Upper lobe of left lung (tissue), 6 donors: ENCODE results near the gene WBP1. TPM values are rescaled to one million over a fixed set of nuclear protein-coding genes. Genes with fewer than 3 reads are reported as not detected.

ENCODE experiments used
- ATAC-seq, 2 donors: fragments of 200-7000 bp; cut with Tn5 transposase; one replicate each; pipeline ENCODE4 v1.9.1; 2022; ENCODE audit warnings: mild to moderate bottlenecking in 2 of 2, moderate library complexity in 2 of 2; ENCODE audit not compliant: low FRiP score in 2 of 2
- DNase-seq, 2 donors: peaks; one replicate each; pipeline ENCODE4 v3.0.0-alpha.2; 2019 to 2020
- H3K27ac ChIP-seq, 4 donors: fragments of 200-600 bp; sonication (generic); one replicate each; pipeline ENCODE4 v1.5.1; 2016 to 2019
- H3K27me3 ChIP-seq, 4 donors: fragments of 200-600 bp; sonication (generic); one replicate each; pipeline ENCODE4 v1.5.1; 2017 to 2019
- H3K36me3 ChIP-seq, 4 donors: fragments of 200-600 bp; sonication (generic); one replicate each; pipeline ENCODE4 v1.5.1; 2016 to 2019
- H3K4me1 ChIP-seq, 4 donors: fragments of 200-600 bp; sonication (generic); one replicate each; pipeline ENCODE4 v1.5.1; 2018 to 2019
- H3K4me3 ChIP-seq, 4 donors: fragments of 200-600 bp; sonication (generic); one replicate each; pipeline ENCODE4 v1.5.1; 2017 to 2019; ENCODE audit warnings: mild to moderate bottlenecking in 2 of 4, moderate library complexity in 1 of 4
- H3K9me3 ChIP-seq, 4 donors: fragments of 200-600 bp; sonication (generic); one replicate each; pipeline ENCODE4 v1.5.1; 2018 to 2019
- EP300 ChIP-seq, 4 donors: sonication (generic); formaldehyde crosslinking; IDR thresholded peaks; one replicate each; pipeline ENCODE4 v1.5.1; 2017; ENCODE audit warnings: antibody characterized with exemption in 4 of 4, control low read depth in 2 of 4
- POLR2A ChIP-seq, 4 donors: fragments of 450-650 bp; IDR thresholded peaks; one replicate each; pipeline ENCODE4 v1.5.1; 2016 to 2017; ENCODE audit warnings: antibody characterized with exemption in 4 of 4, mild to moderate bottlenecking in 2 of 4
- POLR2AphosphoS5 ChIP-seq, 2 donors: sonication (generic); formaldehyde crosslinking; IDR thresholded peaks; one replicate each; pipeline ENCODE4 v1.5.1; 2017; ENCODE audit warnings: antibody characterized with exemption in 2 of 2
- WGBS, 2 donors: methylation state at CpG; one replicate each; pipeline ENCODE4 v1.1.5; 2017 to 2018; 5-methylcytosine and 5-hydroxymethylcytosine counted together
- total RNA-seq, 6 donors: library from RNA; depleted of rRNA in 4 of 6; stranded (reverse); fragments of >200 nt in 4 of 6; gene quantifications; one replicate each; pipeline versions ENCODE4 v1.1.0 to v1.2.1, GENCODE V29; 2016 to 2021
- TF ChIP-seq, protein P1 (sequence below), 6 experiments: fragments of 450-650 bp in 4 of 6; fragments of 200-600 bp in 2 of 6; sonication (generic) in 2 of 6; IDR thresholded peaks; one replicate each; pipeline ENCODE4 v1.5.1; 2016 to 2019; ENCODE audit warnings: antibody characterized with exemption in 6 of 6
- donor health status: DM: no; HTN: no; CAD: no; lungs with moderate emphysema.
- donor health status: DM: no; HTN: yes; CAD: no; lungs with severe emphysema.

Gene WBP1
- total RNA-seq, 6 donors from 2014 or later = 34.7 to 109 (median 51.3) TPM

- DNase-seq (peak in 1 of 2 donors; percentile 84), ATAC-seq (peak in 1 of 2 donors; percentile 2)
- Histone ChIP-seq H3K4me1 (peaks cover 29 to 57% (median 45%) of the 10 kb centered on the region in 4 donors), H3K27ac (peak within 1 kb of the TSS in 1 of 4 donors; percentile 61), H3K9me3 (no peaks in the 10 kb centered on the region), H3K27me3 (peaks cover 0 to 38% (median 4%) of the 10 kb centered on the region in 4 donors), H3K36me3 (peaks cover 0 to 3% (median 0%) of the 10 kb centered on the region in 4 donors), H3K4me3 (peak within 1 kb of the TSS in 3 of 4 donors; percentile 50 to 51 (median 51))
- 9 to 10% methylated on average over 3 to 37 of the region's 65 CpGs for WGBS, 2 donors
- TF ChIP-seq EP300 (IDR thresholded peaks at IDR 0.05) (no peak), POLR2A (IDR thresholded peaks at IDR 0.05) (no peak), POLR2AphosphoS5 (IDR thresholded peaks at IDR 0.05) (no peak)
- TF ChIP-seq, protein P1, sequence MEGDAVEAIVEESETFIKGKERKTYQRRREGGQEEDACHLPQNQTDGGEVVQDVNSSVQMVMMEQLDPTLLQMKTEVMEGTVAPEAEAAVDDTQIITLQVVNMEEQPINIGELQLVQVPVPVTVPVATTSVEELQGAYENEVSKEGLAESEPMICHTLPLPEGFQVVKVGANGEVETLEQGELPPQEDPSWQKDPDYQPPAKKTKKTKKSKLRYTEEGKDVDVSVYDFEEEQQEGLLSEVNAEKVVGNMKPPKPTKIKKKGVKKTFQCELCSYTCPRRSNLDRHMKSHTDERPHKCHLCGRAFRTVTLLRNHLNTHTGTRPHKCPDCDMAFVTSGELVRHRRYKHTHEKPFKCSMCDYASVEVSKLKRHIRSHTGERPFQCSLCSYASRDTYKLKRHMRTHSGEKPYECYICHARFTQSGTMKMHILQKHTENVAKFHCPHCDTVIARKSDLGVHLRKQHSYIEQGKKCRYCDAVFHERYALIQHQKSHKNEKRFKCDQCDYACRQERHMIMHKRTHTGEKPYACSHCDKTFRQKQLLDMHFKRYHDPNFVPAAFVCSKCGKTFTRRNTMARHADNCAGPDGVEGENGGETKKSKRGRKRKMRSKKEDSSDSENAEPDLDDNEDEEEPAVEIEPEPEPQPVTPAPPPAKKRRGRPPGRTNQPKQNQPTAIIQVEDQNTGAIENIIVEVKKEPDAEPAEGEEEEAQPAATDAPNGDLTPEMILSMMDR (IDR thresholded peaks at IDR 0.05) = no peak
Measured at GRCh38 chr2:74499267-74499939, 41.2 kb downstream of the WBP1 start, which contains the start of gene LBX2. LBX2 (minus strand) TSS chr2:74499603; CDS start chr2:74499537, 66 bp downstream.

- Histone ChIP-seq H3K4me3 (peak overlapping the region in 1 of 4 donors; percentile 51), H3K36me3 (peaks cover 0 to 9% (median 4%) of the 10 kb centered on the region in 4 donors), H3K9me3 (no peaks in the 10 kb centered on the region), H3K27ac (no peak overlapping the region), H3K4me1 (peaks cover 32 to 63% (median 47%) of the 10 kb centered on the region in 4 donors), H3K27me3 (peaks cover 0 to 38% (median 4%) of the 10 kb centered on the region in 4 donors)
- ATAC-seq = no peak
- no peak for DNase-seq
- TF ChIP-seq EP300 (IDR thresholded peaks at IDR 0.05) = no peak
- TF ChIP-seq, protein P1 (IDR thresholded peaks at IDR 0.05) = no peak
- TF ChIP-seq POLR2AphosphoS5 (IDR thresholded peaks at IDR 0.05) = no peak
- no peak for TF ChIP-seq POLR2A (IDR thresholded peaks at IDR 0.05)
- WGBS, 2 donors = 57 to 77% methylated on average over 13 to 14 of the region's 15 CpGs
Measured at GRCh38 chr2:74499940-74500577, 41.8 kb downstream of the WBP1 start.

GRCh38 chr2:74500578-74500946 lies 42.3 kb downstream of the WBP1 start:
- Histone ChIP-seq H3K4me1 (peaks cover 37 to 68% (median 51%) of the 10 kb centered on the region in 4 donors), H3K36me3 (peaks cover 0 to 14% (median 6%) of the 10 kb centered on the region in 4 donors), H3K27ac (no peak overlapping the region), H3K4me3 (no peak overlapping the region), H3K9me3 (no peaks in the 10 kb centered on the region), H3K27me3 (peaks cover 0 to 38% (median 4%) of the 10 kb centered on the region in 4 donors)
- TF ChIP-seq POLR2AphosphoS5 (IDR thresholded peaks at IDR 0.05) (no peak), EP300 (IDR thresholded peaks at IDR 0.05) (no peak), POLR2A (IDR thresholded peaks at IDR 0.05) (no peak)
- TF ChIP-seq, protein P1 (IDR thresholded peaks at IDR 0.05) = no peak
- DNase-seq = no peak
- ATAC-seq = no peak

DNA sequence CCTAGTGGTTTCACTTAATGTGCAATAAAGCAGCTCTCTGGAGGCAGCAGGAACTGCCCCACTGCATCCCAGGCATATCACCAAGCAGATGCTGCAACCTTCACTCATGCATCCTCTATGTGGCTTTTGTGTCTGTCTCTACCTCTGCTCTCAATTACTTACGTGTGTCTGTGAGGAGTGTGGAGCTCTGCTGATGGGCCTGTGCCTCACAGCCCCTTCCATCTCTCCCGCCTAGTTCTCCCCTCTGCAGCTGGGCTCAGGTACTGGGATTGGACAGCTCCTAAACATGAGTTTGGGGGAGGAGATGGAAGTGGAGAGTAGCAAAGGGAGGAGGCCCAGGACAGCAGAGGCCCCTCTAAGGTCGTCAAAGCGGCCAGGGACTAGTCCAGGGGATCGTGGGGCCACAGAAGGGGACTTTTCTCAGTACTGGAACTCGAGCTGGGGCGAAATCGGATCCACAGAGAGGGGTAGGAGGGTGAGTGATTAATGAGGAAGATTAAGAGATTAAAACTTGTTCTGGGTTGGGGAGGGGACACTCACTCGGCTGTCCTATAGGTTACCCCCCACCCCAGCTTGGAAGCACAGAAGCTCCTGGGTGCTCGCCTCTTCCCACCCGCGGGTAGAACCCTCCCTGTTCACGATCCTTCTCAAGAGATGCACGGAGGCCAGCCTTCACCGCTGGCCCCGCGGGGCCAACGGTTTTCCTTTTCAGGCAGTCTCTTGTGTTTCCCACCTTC lies 43.3 kb downstream of the WBP1 start:
- Histone ChIP-seq H3K27me3 (peaks cover 0 to 38% (median 4%) of the 10 kb centered on the region in 4 donors), H3K4me3 (peak overlapping the region in 1 of 4 donors; percentile 74), H3K4me1 (peaks cover 47 to 78% (median 61%) of the 10 kb centered on the region in 4 donors), H3K36me3 (peaks cover 0 to 22% (median 6%) of the 10 kb centered on the region in 4 donors), H3K27ac (no peak overlapping the region), H3K9me3 (no peaks in the 10 kb centered on the region)
- no peak for TF ChIP-seq POLR2AphosphoS5 (IDR thresholded peaks at IDR 0.05)
- no peak for TF ChIP-seq POLR2A (IDR thresholded peaks at IDR 0.05)
- TF ChIP-seq, protein P1 (IDR thresholded peaks at IDR 0.05) = no peak
- TF ChIP-seq EP300 (IDR thresholded peaks at IDR 0.05) = no peak
- DNase-seq = peak in 1 of 2 donors; percentile 46
- ATAC-seq = no peak
- WGBS, 2 donors = 84 to 85% methylated on average over 18 of the region's 18 CpGs
